Occipital lobe (tissue), 2 donors: ENCODE data around the gene CARD19. TPM values are rescaled to one million over a fixed set of nuclear protein-coding genes. Genes with fewer than 3 reads are reported as not detected.

ENCODE experiments used
- DNase-seq: peaks from one replicate; lab custom pipeline; 2025; lab: John Stamatoyannopoulos, UW
- total RNA-seq: library from RNA; depleted of rRNA; stranded (reverse); fragments of >200 nt; gene quantifications from one replicate; pipeline ENCODE4 v1.2.3, GENCODE V29; 2014

Gene CARD19
- total RNA-seq = 15.3 TPM

GRCh38 chr9:93096131-93096802, at the start of gene CARD19:
Gene CARD19, plus strand, starts transcription at chr9:93096217. Its CDS starts 129 bp downstream, at chr9:93096346.
- DNase-seq = peak; percentile 38

- DNase-seq = no peak
Observed at GRCh38 chr9:93048566-93049448, 47.2 kb upstream of the CARD19 start.

- no peak for DNase-seq
Observed at GRCh38 chr9:93049491-93049890, 46.5 kb upstream of the CARD19 start.

GRCh38 chr9:93050231-93050630, 45.8 kb upstream of the CARD19 start:
- no peak for DNase-seq

GRCh38 chr9:93051680-93052089, 44.3 kb upstream of the CARD19 start:
- DNase-seq = no peak

GRCh38 chr9:93052791-93053540, 43.1 kb upstream of the CARD19 start:
- DNase-seq = no peak

GRCh38 chr9:93053781-93054331, 42.2 kb upstream of the CARD19 start:
- DNase-seq = no peak

GRCh38 chr9:93054758-93055704, 41.0 kb upstream of the CARD19 start:
- no peak for DNase-seq

GRCh38 chr9:93057042-93057702, 38.8 kb upstream of the CARD19 start:
- no peak for DNase-seq

GRCh38 chr9:93057703-93058354, 38.2 kb upstream of the CARD19 start:
- no peak for DNase-seq

GRCh38 chr9:93058355-93059010, 37.5 kb upstream of the CARD19 start, which contains the start of gene SUSD3:
Gene SUSD3, plus strand, starts transcription at chr9:93058701. Its CDS starts 42 bp downstream, at chr9:93058743.
- DNase-seq = no peak

GRCh38 chr9:93059011-93059714, 36.9 kb upstream of the CARD19 start:
- no peak for DNase-seq

- no peak for DNase-seq
Observed at GRCh38 chr9:93059715-93060578, 36.1 kb upstream of the CARD19 start.

- no peak for DNase-seq
Observed at GRCh38 chr9:93060746-93061259, 35.2 kb upstream of the CARD19 start.

GRCh38 chr9:93061260-93061751, 34.7 kb upstream of the CARD19 start:
- DNase-seq = no peak
